H9 (cell line): ENCODE measurements around the gene TMEM163. TPM values are rescaled to one million over a fixed set of nuclear protein-coding genes. Genes with fewer than 3 reads are reported as not detected.

Experiments
- DNase-seq: peaks from one replicate; pipeline ENCODE4 v3.0.0-alpha.2; 2017
- H2AFZ ChIP-seq: one replicate; pipeline ENCODE4 v1.6.1; 2013; ENCODE audit warnings: mild to moderate bottlenecking, low read length, control low read depth, moderate library complexity
- H2AK5ac ChIP-seq: 2 replicates; pipeline ENCODE4 v1.6.1; 2013; ENCODE audit warnings: low read length, control low read depth, mixed read lengths; ENCODE audit not compliant: insufficient read length
- H2BK120ac ChIP-seq: one replicate; pipeline ENCODE4 v1.6.1; 2013; ENCODE audit warnings: low read depth, mild to moderate bottlenecking, low read length, control low read depth, inconsistent platforms; ENCODE audit not compliant: poor library complexity, severe bottlenecking
- H2BK12ac ChIP-seq: 2 replicates; pipeline ENCODE4 v1.6.1; 2013; ENCODE audit warnings: low read length, control low read depth, mixed read lengths, low read depth; ENCODE audit not compliant: insufficient read length
- H2BK15ac ChIP-seq: 2 replicates; pipeline ENCODE4 v1.6.1; 2013; ENCODE audit warnings: low read depth, low read length, control low read depth
- H2BK20ac ChIP-seq: one replicate; pipeline ENCODE4 v1.6.1; 2013; ENCODE audit warnings: low read depth, mild to moderate bottlenecking, low read length, control low read depth, inconsistent platforms; ENCODE audit not compliant: poor library complexity, severe bottlenecking
- H2BK5ac ChIP-seq: 2 replicates; pipeline ENCODE4 v1.6.1; 2013; ENCODE audit warnings: low read length, control low read depth, mixed read lengths; ENCODE audit not compliant: insufficient read length
- H3K14ac ChIP-seq: 2 replicates; pipeline ENCODE4 v1.6.1; 2013; ENCODE audit warnings: low read length, control low read depth; ENCODE audit not compliant: insufficient read depth
- H3K18ac ChIP-seq: 2 replicates; pipeline ENCODE4 v1.6.1; 2013; ENCODE audit warnings: low read depth, mild to moderate bottlenecking, mixed read lengths, low read length, control low read depth; ENCODE audit not compliant: insufficient read length
- H3K23ac ChIP-seq: 2 replicates; pipeline ENCODE4 v1.6.1; 2013; ENCODE audit warnings: low read length, control low read depth, mixed read lengths, low read depth; ENCODE audit not compliant: insufficient read length
- H3K23me2 ChIP-seq: 2 replicates; pipeline ENCODE4 v1.6.1; 2013; ENCODE audit warnings: low read depth, mild to moderate bottlenecking, mixed read lengths, low read length, control low read depth; ENCODE audit not compliant: insufficient read length, poor library complexity, severe bottlenecking
- H3K27ac ChIP-seq: 2 replicates; pipeline ENCODE4 v1.5.1; 2013; ENCODE audit warnings: low read length, control low read depth, mixed read lengths, low read depth; ENCODE audit not compliant: insufficient read length
- H3K27me3 ChIP-seq: 2 replicates; pipeline ENCODE4 v1.6.1; 2013; ENCODE audit warnings: low read length, control low read depth, inconsistent platforms; ENCODE audit not compliant: insufficient read depth
- H3K4ac ChIP-seq: 2 replicates; pipeline ENCODE4 v1.6.1; 2013; ENCODE audit warnings: low read depth, mild to moderate bottlenecking, control low read depth, inconsistent platforms, low read length, moderate library complexity
- H3K4me1 ChIP-seq: 2 replicates; pipeline ENCODE4 v1.6.1; 2013; ENCODE audit warnings: low read length, control low read depth, inconsistent platforms; ENCODE audit not compliant: insufficient read depth
- H3K4me2 ChIP-seq: 2 replicates; pipeline ENCODE4 v1.6.1; 2013; ENCODE audit warnings: low read length, control low read depth, mixed read lengths; ENCODE audit not compliant: insufficient read length, insufficient read depth
- H3K56ac ChIP-seq: 2 replicates; pipeline ENCODE4 v1.6.1; 2013; ENCODE audit warnings: low read depth, mild to moderate bottlenecking, mixed read lengths, low read length, control low read depth; ENCODE audit not compliant: insufficient read length
- H3K79me1 ChIP-seq: 2 replicates; pipeline ENCODE4 v1.6.1; 2013; ENCODE audit warnings: low read depth, mild to moderate bottlenecking, moderate library complexity, low read length, control low read depth, inconsistent platforms; ENCODE audit not compliant: insufficient read depth, poor library complexity, severe bottlenecking
- H3K79me2 ChIP-seq: 2 replicates; pipeline ENCODE4 v1.6.1; 2013; ENCODE audit warnings: low read length, control low read depth, inconsistent platforms; ENCODE audit not compliant: insufficient read depth
- H3K9ac ChIP-seq: 2 replicates; pipeline ENCODE4 v1.6.1; 2013; ENCODE audit warnings: low read length, control low read depth, mixed read lengths; ENCODE audit not compliant: insufficient read length; ENCODE audit errors: extremely low read depth
- H3K9me3 ChIP-seq: one replicate; pipeline ENCODE4 v1.6.1; 2013; ENCODE audit warnings: low read depth, low read length, inconsistent platforms; ENCODE audit not compliant: control insufficient read depth
- H3T11ph ChIP-seq: one replicate; pipeline ENCODE4 v1.6.1; 2013; ENCODE audit warnings: mild to moderate bottlenecking, low read length, control low read depth, inconsistent platforms
- H4K20me1 ChIP-seq: one replicate; pipeline ENCODE4 v1.6.1; 2013; ENCODE audit not compliant: control insufficient read depth, insufficient read length, insufficient read depth
- H4K5ac ChIP-seq: 2 replicates; pipeline ENCODE4 v1.6.1; 2013; ENCODE audit warnings: low read depth, mild to moderate bottlenecking, mixed read lengths, low read length, control low read depth; ENCODE audit not compliant: insufficient read length
- H4K8ac ChIP-seq: replicated peaks from 2 replicates; pipeline ENCODE4 v1.6.1; 2013; ENCODE audit warnings: low read length, control low read depth, mixed read lengths, low read depth; ENCODE audit not compliant: insufficient read length
- H4K91ac ChIP-seq: 2 replicates; pipeline ENCODE4 v1.6.1; 2013; ENCODE audit warnings: low read depth, mild to moderate bottlenecking, moderate library complexity, mixed read lengths, low read length, control low read depth; ENCODE audit not compliant: insufficient read length
- H3K27ac Mint-ChIP-seq, 3 experiments: 2 replicates in 2 of 3; 3 replicates in 1 of 3; pipeline ENCODE4 v1.8.0; 2020 to 2021; ENCODE audit warnings: mixed read lengths in 3 of 3, mild to moderate bottlenecking in 1 of 3, moderate library complexity in 1 of 3
- H3K27me3 Mint-ChIP-seq: 2 replicates; pipeline ENCODE4 v1.8.0; 2021; ENCODE audit warnings: low read depth, mild to moderate bottlenecking, moderate library complexity, mixed read lengths
- H3K36me3 Mint-ChIP-seq, 3 experiments: 2 replicates in 2 of 3; 3 replicates in 1 of 3; pipeline ENCODE4 v1.8.0; 2020 to 2021; ENCODE audit warnings: low read depth in 3 of 3, mixed read lengths in 3 of 3; ENCODE audit not compliant: insufficient read depth in 1 of 3
- H3K4me1 Mint-ChIP-seq, 2 experiments: 2 replicates each; pipeline ENCODE4 v1.8.0; 2020; ENCODE audit warnings: mixed read lengths in 2 of 2
- H3K4me3 Mint-ChIP-seq, 2 experiments: 2 replicates in 1 of 2; 3 replicates in 1 of 2; pipeline ENCODE4 v1.8.0; 2020 to 2021; ENCODE audit warnings: mild to moderate bottlenecking in 2 of 2, mixed read lengths in 2 of 2, moderate library complexity in 1 of 2
- H3K9me3 Mint-ChIP-seq, 2 experiments: 2 replicates in 1 of 2; 3 replicates in 1 of 2; pipeline ENCODE4 v1.8.0; 2020; ENCODE audit warnings: mild to moderate bottlenecking in 2 of 2, mixed read lengths in 2 of 2, moderate library complexity in 1 of 2
- WGBS: extraction: QIAGEN DNeasy Blood & Tissue Kit; methylation state at CpG from one replicate; pipeline ENCODE4 v1.1.7; 2013; ENCODE audit warnings: missing lambda C conversion rate, low lambda C conversion rate, mixed read lengths; ENCODE audit not compliant: insufficient read length; ENCODE audit errors: extremely low coverage; 5-methylcytosine and 5-hydroxymethylcytosine counted together
- total RNA-seq: library from RNA; stranded (reverse); gene quantifications from 2 replicates; pipeline ENCODE4 v1.2.1, GENCODE V29; 2021
- TF ChIP-seq, protein P1 (sequence below): fragments of 200-600 bp; sonication (generic); conservative IDR thresholded peaks from 3 replicates; pipeline ENCODE4 v1.8.0; 2021; ENCODE audit warnings: antibody characterized with exemption, mild to moderate bottlenecking

Gene TMEM163
- total RNA-seq, 1 experiment from 2014 or later, result 0.39 TPM

DNA sequence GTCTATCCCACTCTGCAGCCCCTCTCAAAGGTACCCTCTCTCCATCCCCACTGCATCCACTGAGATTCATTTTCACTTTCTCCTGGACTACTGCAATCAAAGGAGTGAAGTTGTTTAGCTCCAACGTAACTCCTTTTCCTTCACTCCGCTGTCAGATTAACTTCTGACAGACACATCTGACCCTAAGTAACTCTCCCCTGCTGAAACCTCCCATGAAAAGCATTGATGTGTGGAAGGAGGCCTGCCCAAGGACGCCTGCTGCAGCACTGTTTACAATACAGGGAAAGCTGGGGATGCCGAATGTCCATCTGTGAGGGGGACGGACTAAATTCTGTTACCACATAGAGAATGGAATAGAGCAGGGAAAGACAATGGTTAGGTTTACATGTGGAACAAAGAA, 114.8 kb downstream of the TMEM163 start:
- Histone ChIP-seq H3K4ac (no peak overlapping the region), H3K9me3 (no peaks in the 10 kb centered on the region), H2BK15ac (no peak overlapping the region), H3K79me2 (no peaks in the 10 kb centered on the region), H3K9ac (no peak overlapping the region), H2BK120ac (no peak overlapping the region), H3K18ac (no peak overlapping the region), H2BK12ac (no peak overlapping the region), H3K4me2 (no peak overlapping the region), H3K14ac (no peak overlapping the region), H4K5ac (no peak overlapping the region), H4K20me1 (no peaks in the 10 kb centered on the region), H3K79me1 (no peaks in the 10 kb centered on the region), H2BK5ac (no peak overlapping the region), H3K23me2 (no peaks in the 10 kb centered on the region), H3K27me3 (no peaks in the 10 kb centered on the region), H3K56ac (no peak overlapping the region), H3K23ac (no peak overlapping the region), H3K4me1 (no peaks in the 10 kb centered on the region), H3T11ph (no peak overlapping the region), H4K91ac (no peak overlapping the region), H3K27ac (no peak overlapping the region), H2BK20ac (no peak overlapping the region), H4K8ac (no peak overlapping the region), H2AFZ (no peak overlapping the region), H2AK5ac (no peak overlapping the region)
- no peak overlapping the region for H3K4me3 Mint-ChIP-seq
- no CpG with 5 or more reads among the region's 5 CpGs for WGBS
- DNase-seq, result no peak
- H3K27ac Mint-ChIP-seq, result no peak overlapping the region
- TF ChIP-seq, protein P1, sequence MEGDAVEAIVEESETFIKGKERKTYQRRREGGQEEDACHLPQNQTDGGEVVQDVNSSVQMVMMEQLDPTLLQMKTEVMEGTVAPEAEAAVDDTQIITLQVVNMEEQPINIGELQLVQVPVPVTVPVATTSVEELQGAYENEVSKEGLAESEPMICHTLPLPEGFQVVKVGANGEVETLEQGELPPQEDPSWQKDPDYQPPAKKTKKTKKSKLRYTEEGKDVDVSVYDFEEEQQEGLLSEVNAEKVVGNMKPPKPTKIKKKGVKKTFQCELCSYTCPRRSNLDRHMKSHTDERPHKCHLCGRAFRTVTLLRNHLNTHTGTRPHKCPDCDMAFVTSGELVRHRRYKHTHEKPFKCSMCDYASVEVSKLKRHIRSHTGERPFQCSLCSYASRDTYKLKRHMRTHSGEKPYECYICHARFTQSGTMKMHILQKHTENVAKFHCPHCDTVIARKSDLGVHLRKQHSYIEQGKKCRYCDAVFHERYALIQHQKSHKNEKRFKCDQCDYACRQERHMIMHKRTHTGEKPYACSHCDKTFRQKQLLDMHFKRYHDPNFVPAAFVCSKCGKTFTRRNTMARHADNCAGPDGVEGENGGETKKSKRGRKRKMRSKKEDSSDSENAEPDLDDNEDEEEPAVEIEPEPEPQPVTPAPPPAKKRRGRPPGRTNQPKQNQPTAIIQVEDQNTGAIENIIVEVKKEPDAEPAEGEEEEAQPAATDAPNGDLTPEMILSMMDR, result no peak
- peaks cover 3% of the 10 kb centered on the region for H3K27me3 Mint-ChIP-seq
- peaks cover 0 to 5% (median 2%) of the 10 kb centered on the region in 3 experiments; a peak in 1 of 7 replicates for H3K36me3 Mint-ChIP-seq
- peaks cover 9 to 10% of the 10 kb centered on the region in 2 experiments for H3K4me1 Mint-ChIP-seq
- H3K9me3 Mint-ChIP-seq, result peaks cover 2 to 4% of the 10 kb centered on the region in 2 experiments; a peak in 2 of 5 replicates
